Measurements from ENCODE around the gene HPSE2.

DNA sequence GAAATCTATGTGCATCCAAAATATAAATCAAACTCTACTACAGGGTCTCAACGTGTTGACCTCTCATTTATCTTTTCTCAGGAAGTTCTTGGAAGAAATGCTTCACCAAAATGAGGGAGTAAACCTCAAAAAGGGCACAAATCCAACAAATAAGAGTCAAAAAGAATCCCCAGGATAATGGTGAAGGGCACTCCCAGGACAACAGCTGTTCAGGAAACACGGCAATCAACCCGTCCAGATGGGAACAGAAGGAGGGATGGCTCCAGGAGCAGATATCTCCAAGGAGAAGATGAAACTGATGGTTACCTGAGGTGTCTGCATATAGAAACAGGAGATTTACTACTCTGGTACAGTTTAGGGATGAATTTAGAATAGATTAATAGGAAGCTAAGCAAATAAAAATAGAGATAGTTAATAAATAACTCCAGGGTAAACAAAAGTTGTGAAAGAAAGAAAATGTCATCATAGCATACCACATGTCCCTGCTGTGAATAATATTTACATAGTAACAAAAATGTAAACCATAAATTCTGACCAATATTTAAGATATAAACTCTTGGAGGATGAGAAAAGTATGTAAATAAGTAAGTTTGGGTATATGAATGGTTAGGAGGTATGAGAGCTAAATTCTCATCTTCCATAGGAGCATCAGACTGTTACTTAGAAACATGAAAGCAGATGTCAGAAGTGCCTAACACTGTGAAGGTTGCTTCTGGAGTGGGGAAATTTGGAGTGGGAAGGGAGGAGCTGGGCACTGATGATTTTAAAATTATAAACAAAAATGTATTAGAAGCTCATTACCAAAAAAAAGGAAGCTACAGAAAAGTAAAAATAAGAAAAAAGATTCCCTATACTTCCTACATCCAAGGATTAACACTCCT is 551.4 kb downstream of the HPSE2 start:
- TF ChIP-seq, protein P1, sequence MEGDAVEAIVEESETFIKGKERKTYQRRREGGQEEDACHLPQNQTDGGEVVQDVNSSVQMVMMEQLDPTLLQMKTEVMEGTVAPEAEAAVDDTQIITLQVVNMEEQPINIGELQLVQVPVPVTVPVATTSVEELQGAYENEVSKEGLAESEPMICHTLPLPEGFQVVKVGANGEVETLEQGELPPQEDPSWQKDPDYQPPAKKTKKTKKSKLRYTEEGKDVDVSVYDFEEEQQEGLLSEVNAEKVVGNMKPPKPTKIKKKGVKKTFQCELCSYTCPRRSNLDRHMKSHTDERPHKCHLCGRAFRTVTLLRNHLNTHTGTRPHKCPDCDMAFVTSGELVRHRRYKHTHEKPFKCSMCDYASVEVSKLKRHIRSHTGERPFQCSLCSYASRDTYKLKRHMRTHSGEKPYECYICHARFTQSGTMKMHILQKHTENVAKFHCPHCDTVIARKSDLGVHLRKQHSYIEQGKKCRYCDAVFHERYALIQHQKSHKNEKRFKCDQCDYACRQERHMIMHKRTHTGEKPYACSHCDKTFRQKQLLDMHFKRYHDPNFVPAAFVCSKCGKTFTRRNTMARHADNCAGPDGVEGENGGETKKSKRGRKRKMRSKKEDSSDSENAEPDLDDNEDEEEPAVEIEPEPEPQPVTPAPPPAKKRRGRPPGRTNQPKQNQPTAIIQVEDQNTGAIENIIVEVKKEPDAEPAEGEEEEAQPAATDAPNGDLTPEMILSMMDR (conservative IDR thresholded peaks at IDR 0.05) = no peak
- no peak for TF ChIP-seq ZFX (IDR thresholded peaks at IDR 0.05)

Data from C4-2B (cell line).